HCT116 (cell line): Measurements from ENCODE around the gene BZW2. TPM values are rescaled to one million over a fixed set of nuclear protein-coding genes. Genes with fewer than 3 reads are reported as not detected.

Experiments used
- ATAC-seq: fragments of 200-7000 bp; cut with Tn5 transposase; 2 replicates; pipeline ENCODE4 v1.9.1; 2020; ENCODE audit warnings: mild to moderate bottlenecking, moderate library complexity
- BruUV-seq: library from RNA; stranded (reverse); fragments of 400-500 nt; replicated peaks from 2 replicates; lab custom pipeline; 2021; lab: Mats Ljungman, UMichigan
- CTCF ChIA-PET: fragments of 300-600 bp; sonication (Branson Sonifier 250); formaldehyde crosslinking; loops from one replicate; lab custom pipeline; 2021; ENCODE audit warnings: antibody characterized with exemption; lab: Charles Lee
- POLR2A ChIA-PET: fragments of 300-600, 350-600 bp; sonication (Branson Sonifier 250); formaldehyde crosslinking; loops from one replicate; lab custom pipeline; 2021; ENCODE audit warnings: antibody characterized with exemption; lab: Charles Lee
- RAD21 ChIA-PET, 2 experiments: fragments of 300-600 bp; sonication (Branson Sonifier 250); formaldehyde crosslinking; loops; one replicate each; lab custom pipeline; 2023; ENCODE audit warnings: low total read pairs in 2 of 2; ENCODE audit not compliant: uncharacterized antibody in 2 of 2, unreplicated experiment in 2 of 2, low non-redundant PET in 1 of 2; lab: Charles Lee
- DNase-seq: peaks from one replicate; pipeline ENCODE4 v3.0.0-alpha.2; 2010; ENCODE audit warnings: low read depth, low spot score
- H2AFZ ChIP-seq: fragments of 200-600 bp; shearing (Covaris generic), sonication (generic); 2 replicates; pipeline ENCODE4 v1.6.1; 2017; ENCODE audit warnings: low read depth, mixed run types, mixed read lengths, antibody characterized with exemption, low read length; ENCODE audit not compliant: poor library complexity, severe bottlenecking
- H3K27ac ChIP-seq: 2 replicates; pipeline ENCODE4 v1.5.1; 2012; ENCODE audit warnings: low read depth, low read length
- H3K27me3 ChIP-seq: fragments of 200-600 bp; sonication (generic); 2 replicates; pipeline ENCODE4 v1.6.1; 2016; ENCODE audit warnings: mixed run types, low read length, mixed read lengths; ENCODE audit not compliant: insufficient read depth
- H3K36me3 ChIP-seq, 2 experiments: fragments of 200-500 bp in 1 of 2; fragments of 200-600 bp in 1 of 2; sonication (Bioruptor generic) in 1 of 2; sonication (generic) in 1 of 2; 2 replicates each; pipeline versions ENCODE4 v1.5.1 to v1.6.1; 2014 to 2016; ENCODE audit warnings: low read length in 2 of 2, inconsistent platforms in 1 of 2, mixed read lengths in 1 of 2, mixed run types in 1 of 2; ENCODE audit not compliant: insufficient read depth in 2 of 2, control insufficient read depth in 1 of 2
- H3K4me1 ChIP-seq, 2 experiments: fragments of 200-600 bp in 1 of 2; sonication (generic) in 1 of 2; 2 replicates each; pipeline versions ENCODE4 v1.5.1 to v1.6.1; 2012 to 2017; ENCODE audit warnings: low read length in 2 of 2, inconsistent platforms in 1 of 2, mild to moderate bottlenecking in 1 of 2, mixed read lengths in 1 of 2, mixed run types in 1 of 2, moderate library complexity in 1 of 2; ENCODE audit not compliant: insufficient read depth in 2 of 2, control insufficient read depth in 1 of 2
- H3K4me2 ChIP-seq: fragments of 200-600 bp; sonication (generic); 2 replicates; pipeline ENCODE4 v1.6.1; 2017; ENCODE audit warnings: mixed run types, low read length, mixed read lengths
- H3K4me3 ChIP-seq, 2 experiments: fragments of 200-600 bp in 1 of 2; sonication (generic) in 1 of 2; replicated peaks in 1 of 2; 2 replicates each; pipeline ENCODE4 v1.5.1; 2011 to 2016; ENCODE audit warnings: low read length in 2 of 2, control low read depth in 1 of 2, low read depth in 1 of 2, mild to moderate bottlenecking in 1 of 2, mixed read lengths in 1 of 2, mixed run types in 1 of 2
- H3K79me2 ChIP-seq: fragments of 200-600 bp; sonication (generic); 2 replicates; pipeline ENCODE4 v1.6.1; 2017; ENCODE audit warnings: mild to moderate bottlenecking, mixed run types, low read length, moderate library complexity, mixed read lengths; ENCODE audit not compliant: insufficient read depth
- H3K9ac ChIP-seq: fragments of 200-600 bp; sonication (generic); 2 replicates; pipeline ENCODE4 v1.6.1; 2016; ENCODE audit warnings: low read length, mixed read lengths
- H3K9me2 ChIP-seq: fragments of 200-600 bp; sonication (generic), shearing (Covaris generic); 2 replicates; pipeline ENCODE4 v1.6.1; 2017; ENCODE audit warnings: mixed run types, mild to moderate bottlenecking, moderate library complexity; ENCODE audit not compliant: insufficient read depth
- H3K9me3 ChIP-seq, 2 experiments: fragments of 200-500 bp in 1 of 2; fragments of 200-600 bp in 1 of 2; sonication (Bioruptor generic) in 1 of 2; sonication (generic) in 1 of 2; 2 replicates each; pipeline ENCODE4 v1.6.1; 2014 to 2017; ENCODE audit warnings: low read length in 2 of 2, mixed read lengths in 2 of 2, inconsistent platforms in 1 of 2, low read depth in 1 of 2, mild to moderate bottlenecking in 1 of 2, mixed run types in 1 of 2, moderate library complexity in 1 of 2; ENCODE audit not compliant: control insufficient read depth in 1 of 2, insufficient read depth in 1 of 2
- H4K20me1 ChIP-seq: fragments of 200-600 bp; sonication (generic), shearing (Covaris generic); 2 replicates; pipeline ENCODE4 v1.6.1; 2017; ENCODE audit warnings: mixed run types, mild to moderate bottlenecking, moderate library complexity; ENCODE audit not compliant: insufficient read depth
- CBX3 ChIP-seq: IDR thresholded peaks from 2 replicates; pipeline ENCODE4 v1.6.1; 2012; ENCODE audit warnings: low read depth
- JUND ChIP-seq: IDR thresholded peaks from 2 replicates; pipeline ENCODE4 v1.6.1; 2012
- MAX ChIP-seq: IDR thresholded peaks from 2 replicates; pipeline ENCODE4 v1.6.1; 2012
- POLR2AphosphoS5 ChIP-seq: IDR thresholded peaks from 2 replicates; pipeline ENCODE4 v1.6.1; 2011; ENCODE audit warnings: mild to moderate bottlenecking, low read depth, low read length, moderate library complexity
- REST ChIP-seq: IDR thresholded peaks from 2 replicates; pipeline ENCODE4 v1.6.1; 2012; ENCODE audit warnings: low read depth
- TCF7L2 ChIP-seq: IDR thresholded peaks from 2 replicates; pipeline ENCODE4 v1.7.0; 2011; ENCODE audit warnings: borderline replicate concordance, inconsistent platforms; ENCODE audit not compliant: insufficient read depth, insufficient read length; ENCODE audit errors: extremely low read depth
- YY1 ChIP-seq: IDR thresholded peaks from 2 replicates; pipeline ENCODE4 v1.6.1; 2011; ENCODE audit warnings: low read length, low read depth, moderate library complexity, mild to moderate bottlenecking; ENCODE audit not compliant: insufficient replicate concordance; ENCODE audit errors: extremely low read depth
- ZBTB33 ChIP-seq: IDR thresholded peaks from 2 replicates; pipeline ENCODE4 v1.6.1; 2011; ENCODE audit warnings: mild to moderate bottlenecking, low read length, moderate library complexity; ENCODE audit not compliant: insufficient replicate concordance; ENCODE audit errors: extremely low read depth
- intact Hi-C: fragments of 100-400 bp; cut with micrococcal nuclease; formaldehyde crosslinking; loops from 2 replicates; pipeline ENCODE4 v1.10.0; 2022
- total RNA-seq: library from RNA; stranded (reverse); gene quantifications from one replicate; pipeline ENCODE4 v1.2.1, GENCODE V29; 2021; ENCODE audit not compliant: unreplicated experiment

Gene BZW2
- total RNA-seq, 1 experiment from 2014 or later = 119 TPM

GRCh38 chr7:16630654-16631053 is 15.3 kb upstream of the BZW2 start:
- Histone ChIP-seq H3K36me3 (peaks cover 0 to 5% of the 10 kb centered on the region in 2 experiments; a peak in 2 of 4 replicates), H2AFZ (no peak overlapping the region), H3K27me3 (no peaks in the 10 kb centered on the region), H3K4me1 (no peaks in the 10 kb centered on the region), H3K4me3 (no peak overlapping the region), H3K27ac (no peak overlapping the region), H3K4me2 (no peak overlapping the region), H3K9ac (no peak overlapping the region), H3K79me2 (no peaks in the 10 kb centered on the region), H3K9me2 (no peaks in the 10 kb centered on the region), H4K20me1 (no peaks in the 10 kb centered on the region), H3K9me3 (no peaks in the 10 kb centered on the region)
- DNase-seq = no peak
- ChIA-PET RAD21 (no interaction called here), POLR2A (no interaction called here), CTCF (no interaction called here)
- ATAC-seq = no peak
- intact Hi-C loops = no loop called here
- no peak for TF ChIP-seq MAX
- no peak for TF ChIP-seq JUND
- TF ChIP-seq POLR2AphosphoS5 = no peak
- no peak for TF ChIP-seq TCF7L2
- TF ChIP-seq YY1 = no peak
- BruUV-seq = no TSS peak

- BruUV-seq = no TSS peak
- ChIA-PET POLR2A (no interaction called here), RAD21 (no interaction called here), CTCF (interaction anchor here (0.7 kb wide), 1 partner anchor 165 kb away, joined by 3 read pairs; no protein-coding TSS in a partner anchor)
- intact Hi-C loops = no loop called here
- H4K20me1 ChIP-seq = no peaks in the 10 kb centered on the region
- H3K9me2 ChIP-seq = no peaks in the 10 kb centered on the region
- no peaks in the 10 kb centered on the region for H3K27me3 ChIP-seq
- peaks cover 16% of the 10 kb centered on the region for H3K79me2 ChIP-seq
- no peak overlapping the region for H2AFZ ChIP-seq
- no peaks in the 10 kb centered on the region for H3K9me3 ChIP-seq
- H3K9ac ChIP-seq = no peak overlapping the region
- peaks cover 0 to 3% of the 10 kb centered on the region in 2 experiments; a peak in 2 of 4 replicates for H3K36me3 ChIP-seq
- H3K4me2 ChIP-seq = no peak overlapping the region
- H3K4me1 ChIP-seq = no peaks in the 10 kb centered on the region
- no peak for DNase-seq
- no peak for TF ChIP-seq REST
- no peak for TF ChIP-seq ZBTB33
- no peak for TF ChIP-seq CBX3
- TF ChIP-seq MAX = no peak
- TF ChIP-seq TCF7L2 = no peak
- H3K27ac ChIP-seq = no peak overlapping the region
- no peak for ATAC-seq
- no peak overlapping the region for H3K4me3 ChIP-seq
Measured at GRCh38 chr7:16634271-16634738, 11.7 kb upstream of the BZW2 start.
